HCT116 (cell line): Measurements from ENCODE around the gene EBI3. TPM values are rescaled to one million over a fixed set of nuclear protein-coding genes. Genes with fewer than 3 reads are reported as not detected.

Experiments used
- ATAC-seq: fragments of 200-7000 bp; cut with Tn5 transposase; 2 replicates; pipeline ENCODE4 v1.9.1; 2020; ENCODE audit warnings: mild to moderate bottlenecking, moderate library complexity
- BruUV-seq: library from RNA; stranded (reverse); fragments of 400-500 nt; replicated peaks from 2 replicates; lab custom pipeline; 2021; lab: Mats Ljungman, UMichigan
- CTCF ChIA-PET: fragments of 300-600 bp; sonication (Branson Sonifier 250); formaldehyde crosslinking; loops from one replicate; lab custom pipeline; 2021; ENCODE audit warnings: antibody characterized with exemption; lab: Charles Lee
- POLR2A ChIA-PET: fragments of 300-600, 350-600 bp; sonication (Branson Sonifier 250); formaldehyde crosslinking; loops from one replicate; lab custom pipeline; 2021; ENCODE audit warnings: antibody characterized with exemption; lab: Charles Lee
- RAD21 ChIA-PET, 2 experiments: fragments of 300-600 bp; sonication (Branson Sonifier 250); formaldehyde crosslinking; loops; one replicate each; lab custom pipeline; 2023; ENCODE audit warnings: low total read pairs in 2 of 2; ENCODE audit not compliant: uncharacterized antibody in 2 of 2, unreplicated experiment in 2 of 2, low non-redundant PET in 1 of 2; lab: Charles Lee
- DNase-seq: peaks from one replicate; pipeline ENCODE4 v3.0.0-alpha.2; 2010; ENCODE audit warnings: low read depth, low spot score
- H2AFZ ChIP-seq: fragments of 200-600 bp; shearing (Covaris generic), sonication (generic); 2 replicates; pipeline ENCODE4 v1.6.1; 2017; ENCODE audit warnings: low read depth, mixed run types, mixed read lengths, antibody characterized with exemption, low read length; ENCODE audit not compliant: poor library complexity, severe bottlenecking
- H3K27ac ChIP-seq: 2 replicates; pipeline ENCODE4 v1.5.1; 2012; ENCODE audit warnings: low read depth, low read length
- H3K27me3 ChIP-seq: fragments of 200-600 bp; sonication (generic); 2 replicates; pipeline ENCODE4 v1.6.1; 2016; ENCODE audit warnings: mixed run types, low read length, mixed read lengths; ENCODE audit not compliant: insufficient read depth
- H3K36me3 ChIP-seq, 2 experiments: fragments of 200-500 bp in 1 of 2; fragments of 200-600 bp in 1 of 2; sonication (Bioruptor generic) in 1 of 2; sonication (generic) in 1 of 2; 2 replicates each; pipeline versions ENCODE4 v1.5.1 to v1.6.1; 2014 to 2016; ENCODE audit warnings: low read length in 2 of 2, inconsistent platforms in 1 of 2, mixed read lengths in 1 of 2, mixed run types in 1 of 2; ENCODE audit not compliant: insufficient read depth in 2 of 2, control insufficient read depth in 1 of 2
- H3K4me1 ChIP-seq, 2 experiments: fragments of 200-600 bp in 1 of 2; sonication (generic) in 1 of 2; 2 replicates each; pipeline versions ENCODE4 v1.5.1 to v1.6.1; 2012 to 2017; ENCODE audit warnings: low read length in 2 of 2, inconsistent platforms in 1 of 2, mild to moderate bottlenecking in 1 of 2, mixed read lengths in 1 of 2, mixed run types in 1 of 2, moderate library complexity in 1 of 2; ENCODE audit not compliant: insufficient read depth in 2 of 2, control insufficient read depth in 1 of 2
- H3K4me2 ChIP-seq: fragments of 200-600 bp; sonication (generic); 2 replicates; pipeline ENCODE4 v1.6.1; 2017; ENCODE audit warnings: mixed run types, low read length, mixed read lengths
- H3K4me3 ChIP-seq, 2 experiments: fragments of 200-600 bp in 1 of 2; sonication (generic) in 1 of 2; replicated peaks in 1 of 2; 2 replicates each; pipeline ENCODE4 v1.5.1; 2011 to 2016; ENCODE audit warnings: low read length in 2 of 2, control low read depth in 1 of 2, low read depth in 1 of 2, mild to moderate bottlenecking in 1 of 2, mixed read lengths in 1 of 2, mixed run types in 1 of 2
- H3K79me2 ChIP-seq: fragments of 200-600 bp; sonication (generic); 2 replicates; pipeline ENCODE4 v1.6.1; 2017; ENCODE audit warnings: mild to moderate bottlenecking, mixed run types, low read length, moderate library complexity, mixed read lengths; ENCODE audit not compliant: insufficient read depth
- H3K9ac ChIP-seq: fragments of 200-600 bp; sonication (generic); 2 replicates; pipeline ENCODE4 v1.6.1; 2016; ENCODE audit warnings: low read length, mixed read lengths
- H3K9me2 ChIP-seq: fragments of 200-600 bp; sonication (generic), shearing (Covaris generic); 2 replicates; pipeline ENCODE4 v1.6.1; 2017; ENCODE audit warnings: mixed run types, mild to moderate bottlenecking, moderate library complexity; ENCODE audit not compliant: insufficient read depth
- H3K9me3 ChIP-seq, 2 experiments: fragments of 200-500 bp in 1 of 2; fragments of 200-600 bp in 1 of 2; sonication (Bioruptor generic) in 1 of 2; sonication (generic) in 1 of 2; 2 replicates each; pipeline ENCODE4 v1.6.1; 2014 to 2017; ENCODE audit warnings: low read length in 2 of 2, mixed read lengths in 2 of 2, inconsistent platforms in 1 of 2, low read depth in 1 of 2, mild to moderate bottlenecking in 1 of 2, mixed run types in 1 of 2, moderate library complexity in 1 of 2; ENCODE audit not compliant: control insufficient read depth in 1 of 2, insufficient read depth in 1 of 2
- H4K20me1 ChIP-seq: fragments of 200-600 bp; sonication (generic), shearing (Covaris generic); 2 replicates; pipeline ENCODE4 v1.6.1; 2017; ENCODE audit warnings: mixed run types, mild to moderate bottlenecking, moderate library complexity; ENCODE audit not compliant: insufficient read depth
- CBX3 ChIP-seq: IDR thresholded peaks from 2 replicates; pipeline ENCODE4 v1.6.1; 2012; ENCODE audit warnings: low read depth
- CTCF ChIP-seq, 3 experiments: fragments of 200-600 bp in 1 of 3; sonication (generic) in 1 of 3; IDR thresholded peaks in 2 of 3; conservative IDR thresholded peaks in 1 of 3; 2 replicates each; pipeline ENCODE4 v1.5.1; 2012 to 2017; ENCODE audit warnings: low read depth in 2 of 3, low read length in 2 of 3, antibody characterized with exemption in 1 of 3, borderline replicate concordance in 1 of 3, control low read depth in 1 of 3, mild to moderate bottlenecking in 1 of 3, mixed read lengths in 1 of 3, mixed run types in 1 of 3, moderate library complexity in 1 of 3; ENCODE audit not compliant: insufficient read depth in 1 of 3
- EGR1 ChIP-seq: IDR thresholded peaks from 2 replicates; pipeline ENCODE4 v1.6.1; 2012; ENCODE audit warnings: low read depth
- ELF1 ChIP-seq: IDR thresholded peaks from 2 replicates; pipeline ENCODE4 v1.6.1; 2012; ENCODE audit warnings: low read depth, borderline replicate concordance
- EZH2 ChIP-seq: fragments of 200-600 bp; sonication (generic); IDR thresholded peaks from 2 replicates; pipeline ENCODE4 v1.6.1; 2017; ENCODE audit warnings: antibody characterized with exemption, mixed run types
- POLR2AphosphoS5 ChIP-seq: IDR thresholded peaks from 2 replicates; pipeline ENCODE4 v1.6.1; 2011; ENCODE audit warnings: mild to moderate bottlenecking, low read depth, low read length, moderate library complexity
- TCF7L2 ChIP-seq: IDR thresholded peaks from 2 replicates; pipeline ENCODE4 v1.7.0; 2011; ENCODE audit warnings: borderline replicate concordance, inconsistent platforms; ENCODE audit not compliant: insufficient read depth, insufficient read length; ENCODE audit errors: extremely low read depth
- YY1 ChIP-seq: IDR thresholded peaks from 2 replicates; pipeline ENCODE4 v1.6.1; 2011; ENCODE audit warnings: low read length, low read depth, moderate library complexity, mild to moderate bottlenecking; ENCODE audit not compliant: insufficient replicate concordance; ENCODE audit errors: extremely low read depth
- ZFX ChIP-seq: fragments of 450-650 bp; IDR thresholded peaks from 2 replicates; pipeline ENCODE4 v1.6.1; 2017
- intact Hi-C: fragments of 100-400 bp; cut with micrococcal nuclease; formaldehyde crosslinking; loops from 2 replicates; pipeline ENCODE4 v1.10.0; 2022
- total RNA-seq: library from RNA; stranded (reverse); gene quantifications from one replicate; pipeline ENCODE4 v1.2.1, GENCODE V29; 2021; ENCODE audit not compliant: unreplicated experiment

The EBI3 gene
- total RNA-seq, 1 experiment from 2014 or later: 1.2 TPM

- no peaks in the 10 kb centered on the region for H3K36me3 ChIP-seq
- DNase-seq: no peak
- no peak overlapping the region for H2AFZ ChIP-seq
- no peak for TF ChIP-seq ELF1
- no peak for TF ChIP-seq EGR1
- no peak for TF ChIP-seq CBX3
- no peak for TF ChIP-seq POLR2AphosphoS5
- TF ChIP-seq, all 23 proteins: peak for 0
- Histone ChIP-seq H3K4me1 (peaks cover 0 to 10% of the 10 kb centered on the region in 2 experiments; a peak in 2 of 4 replicates), H3K79me2 (no peaks in the 10 kb centered on the region), H3K27ac (no peak overlapping the region), H3K4me3 (no peak overlapping the region), H3K9ac (no peak overlapping the region), H3K27me3 (no peaks in the 10 kb centered on the region), H3K4me2 (no peak overlapping the region), H3K9me3 (no peaks in the 10 kb centered on the region), H4K20me1 (no peaks in the 10 kb centered on the region), H3K9me2 (no peaks in the 10 kb centered on the region)
- ChIA-PET RAD21 (no interaction called here), POLR2A (no interaction called here), CTCF (interaction anchor here (1.5 kb wide), 1 partner anchor 11 kb away, joined by 10 read pairs; no protein-coding TSS in a partner anchor)
- BruUV-seq: no TSS peak
- intact Hi-C loops: no loop called here
- no peak for ATAC-seq
Measured at GRCh38 chr19:4278010-4278409, 48.7 kb downstream of the EBI3 start.

GRCh38 chr19:4278419-4279266 lies 49.3 kb downstream of the EBI3 start, which contains the start of gene SHD:
Gene SHD, plus strand, starts transcription at chr19:4279266. Its CDS starts 798 bp downstream, at chr19:4280064.
- no peak within 1 kb of the TSS for H3K27ac ChIP-seq
- H3K27me3 ChIP-seq: no peaks in the 10 kb centered on the region
- no peaks in the 10 kb centered on the region for H3K36me3 ChIP-seq
- ChIA-PET POLR2A (no interaction called here), RAD21 (no interaction called here), CTCF (interaction anchor here (1.5 kb wide), 1 partner anchor 11 kb away, joined by 10 read pairs; no protein-coding TSS in a partner anchor)
- H3K4me3 ChIP-seq: no peak within 1 kb of the TSS
- H3K9ac ChIP-seq: no peak within 1 kb of the TSS
- no peaks in the 10 kb centered on the region for H3K9me2 ChIP-seq
- no peak within 1 kb of the TSS for H2AFZ ChIP-seq
- H3K4me2 ChIP-seq: no peak within 1 kb of the TSS
- no peak for ATAC-seq
- TF ChIP-seq EGR1 (no peak), ZFX (no peak), YY1 (no peak), CTCF (IDR thresholded peaks at IDR 0.05 in 2 of 3, conservative IDR thresholded peaks at IDR 0.05 in 1 of 3; ENCODE audit: borderline replicate concordance in 1 of 3, insufficient read depth in 1 of 3, low read depth in 2 of 3, low read length in 2 of 3) (no peak), EZH2 (no peak), CBX3 (no peak), TCF7L2 (no peak)
- TF ChIP-seq, all 23 proteins: peak for 0
- H3K4me1 ChIP-seq: peaks cover 0 to 10% of the 10 kb centered on the region in 2 experiments; a peak in 2 of 4 replicates
- no peaks in the 10 kb centered on the region for H4K20me1 ChIP-seq
- no TSS peak for BruUV-seq
- H3K9me3 ChIP-seq: no peaks in the 10 kb centered on the region
- DNase-seq: no peak
- intact Hi-C loops: no loop called here
- H3K79me2 ChIP-seq: no peaks in the 10 kb centered on the region
